WTC11 (cell line): Measurements from ENCODE around the gene STAP2. TPM values are rescaled to one million over a fixed set of nuclear protein-coding genes. Genes with fewer than 3 reads are reported as not detected.

Experiments
- ATAC-seq: fragments of 200-7000 bp; cut with Tn5 transposase; 2 replicates; pipeline ENCODE4 v1.10.0; 2021; ENCODE audit warnings: mild to moderate bottlenecking, moderate library complexity
- CTCF ChIA-PET: fragments of 300-600 bp; sonication (Branson Sonifier 250); formaldehyde crosslinking; loops from one replicate; lab custom pipeline; 2021; ENCODE audit warnings: antibody characterized with exemption; lab: Charles Lee
- POLR2A ChIA-PET: fragments of 350-600 bp; sonication (Branson Sonifier 250); formaldehyde crosslinking; loops from one replicate; lab custom pipeline; 2021; ENCODE audit warnings: antibody characterized with exemption; lab: Charles Lee
- DNase-seq: peaks from one replicate; pipeline ENCODE4 v3.0.0; 2021; ENCODE audit warnings: low spot score
- H3K27ac Mint-ChIP-seq: 2 replicates; pipeline ENCODE4 v1.8.0; 2021; ENCODE audit warnings: mixed read lengths
- H3K27me3 Mint-ChIP-seq: 2 replicates; pipeline ENCODE4 v1.8.0; 2021; ENCODE audit warnings: low read depth, mild to moderate bottlenecking, moderate library complexity, mixed read lengths
- H3K36me3 Mint-ChIP-seq: 2 replicates; pipeline ENCODE4 v1.8.0; 2021; ENCODE audit warnings: mixed read lengths
- H3K4me1 Mint-ChIP-seq: 2 replicates; pipeline ENCODE4 v1.8.0; 2022; ENCODE audit warnings: mixed read lengths
- H3K4me3 Mint-ChIP-seq: 2 replicates; pipeline ENCODE4 v1.8.0; 2021; ENCODE audit warnings: mild to moderate bottlenecking, moderate library complexity, mixed read lengths
- H3K9me3 Mint-ChIP-seq: 2 replicates; pipeline ENCODE4 v1.8.0; 2021; ENCODE audit warnings: mixed read lengths
- AR ChIP-seq: fragments of 250-450 bp; sonication (Bioruptor Pico); IDR thresholded peaks from 2 replicates; pipeline ENCODE4 v1.9.0; 2021; ENCODE audit warnings: mild to moderate bottlenecking
- ATF3 ChIP-seq: sonication (generic); formaldehyde crosslinking; conservative IDR thresholded peaks from 2 replicates; pipeline ENCODE4 v1.8.1; 2022; ENCODE audit warnings: mild to moderate bottlenecking, missing genetic modification reagents
- E2F4 ChIP-seq: sonication (generic); formaldehyde crosslinking; IDR thresholded peaks from 2 replicates; pipeline ENCODE4 v1.8.1; 2022; ENCODE audit warnings: low read depth, mild to moderate bottlenecking, moderate library complexity, missing genetic modification reagents, borderline replicate concordance
- E2F5 ChIP-seq: sonication (generic); formaldehyde crosslinking; IDR thresholded peaks from 2 replicates; pipeline ENCODE4 v1.8.1; 2022; ENCODE audit warnings: mild to moderate bottlenecking, moderate library complexity, missing genetic modification reagents
- GTF2I ChIP-seq: fragments of 250-450 bp; sonication (Bioruptor Pico); conservative IDR thresholded peaks from 2 replicates; pipeline ENCODE4 v1.4.0; 2021; ENCODE audit warnings: mild to moderate bottlenecking
- IRF1 ChIP-seq: sonication (generic); formaldehyde crosslinking; IDR thresholded peaks from 2 replicates; pipeline ENCODE4 v1.8.0; 2023; ENCODE audit warnings: missing genetic modification reagents
- IRF2 ChIP-seq: sonication (generic); formaldehyde crosslinking; IDR thresholded peaks from 2 replicates; pipeline ENCODE4 v1.8.0; 2022; ENCODE audit warnings: low read depth, missing genetic modification reagents, borderline replicate concordance
- KAT7 ChIP-seq: sonication (generic); formaldehyde crosslinking; IDR thresholded peaks from 2 replicates; pipeline ENCODE4 v1.8.1; 2023; ENCODE audit warnings: missing genetic modification reagents, mild to moderate bottlenecking, borderline replicate concordance
- NR3C1 ChIP-seq: sonication (generic); formaldehyde crosslinking; conservative IDR thresholded peaks from 2 replicates; pipeline ENCODE4 v1.8.1; 2023; ENCODE audit warnings: low read depth, mild to moderate bottlenecking, missing genetic modification reagents
- RORB ChIP-seq: fragments of 250-450 bp; sonication (Bioruptor Pico); IDR thresholded peaks from 2 replicates; pipeline ENCODE4 v1.9.0; 2021; ENCODE audit warnings: mild to moderate bottlenecking
- SP1 ChIP-seq: sonication (generic); formaldehyde crosslinking; conservative IDR thresholded peaks from 2 replicates; pipeline ENCODE4 v1.8.1; 2022; ENCODE audit warnings: missing genetic modification reagents
- TEAD1 ChIP-seq: sonication (generic); formaldehyde crosslinking; IDR thresholded peaks from 2 replicates; pipeline ENCODE4 v1.8.0; 2022; ENCODE audit warnings: mild to moderate bottlenecking, missing genetic modification reagents
- TP53 ChIP-seq: sonication (generic); formaldehyde crosslinking; IDR thresholded peaks from 2 replicates; pipeline ENCODE4 v1.8.1; 2023; ENCODE audit warnings: mild to moderate bottlenecking, missing genetic modification reagents
- ZMAT4 ChIP-seq: fragments of 250-450 bp; sonication (Bioruptor Pico); IDR thresholded peaks from 2 replicates; pipeline ENCODE4 v1.9.0; 2021; ENCODE audit warnings: mild to moderate bottlenecking
- ZNF121 ChIP-seq: sonication (generic); formaldehyde crosslinking; IDR thresholded peaks from 2 replicates; pipeline ENCODE4 v1.8.0; 2023; ENCODE audit warnings: missing genetic modification reagents
- ZNF263 ChIP-seq: sonication (generic); formaldehyde crosslinking; IDR thresholded peaks from 2 replicates; pipeline ENCODE4 v1.8.1; 2022; ENCODE audit warnings: low read depth, mild to moderate bottlenecking, moderate library complexity, missing genetic modification reagents
- ZNF512 ChIP-seq: sonication (generic); formaldehyde crosslinking; IDR thresholded peaks from 2 replicates; pipeline ENCODE4 v1.8.1; 2022; ENCODE audit warnings: missing genetic modification reagents, borderline replicate concordance
- total RNA-seq: library from RNA; stranded (reverse); gene quantifications from 3 replicates; pipeline ENCODE4 v1.2.3, GENCODE V29; 2021

The STAP2 gene
- total RNA-seq, 1 experiment from 2014 or later: 18.2 TPM

- no peak for TF ChIP-seq NR3C1 (CRISPR knock-in tag)
- TF ChIP-seq SP1: no peak
- TF ChIP-seq IRF2: no peak
- TF ChIP-seq AR (CRISPR knock-in tag): no peak
Measured at GRCh38 chr19:4380254-4380727, 41.7 kb upstream of the STAP2 start (continued).

GRCh38 chr19:4379383-4380253, 41.0 kb upstream of the STAP2 start:
- no peaks in the 10 kb centered on the region for H3K27me3 Mint-ChIP-seq
- peak overlapping the region; percentile 89 for H3K27ac Mint-ChIP-seq
- H3K4me3 Mint-ChIP-seq: no peak overlapping the region
- no peaks in the 10 kb centered on the region for H3K9me3 Mint-ChIP-seq
- ATAC-seq: no peak
- POLR2A ChIA-PET: no interaction called here
- TF ChIP-seq ZMAT4 (CRISPR knock-in tag): no peak
- TF ChIP-seq SP1: no peak
- TF ChIP-seq TP53 (CRISPR knock-in tag): no peak
- TF ChIP-seq E2F5 (CRISPR knock-in tag): no peak
- TF ChIP-seq RORB (CRISPR knock-in tag): no peak
- no peak for TF ChIP-seq ATF3 (CRISPR knock-in tag)
- TF ChIP-seq TEAD1: no peak
- no peak for TF ChIP-seq AR (CRISPR knock-in tag)
- no peak for TF ChIP-seq KAT7 (CRISPR knock-in tag)
- no peak for TF ChIP-seq ZNF121 (CRISPR knock-in tag)
- TF ChIP-seq GTF2I (CRISPR knock-in tag): no peak
- TF ChIP-seq, all 79 proteins: peak for 0
- peaks cover 45% of the 10 kb centered on the region for H3K4me1 Mint-ChIP-seq
- CTCF ChIA-PET: interaction anchor here (0.9 kb wide), 1 partner anchor 20 kb away, joined by 3 read pairs; the partner anchor contains the start of gene SH3GL1
- no peaks in the 10 kb centered on the region for H3K36me3 Mint-ChIP-seq
- no peak for DNase-seq

- no peaks in the 10 kb centered on the region for H3K36me3 Mint-ChIP-seq
- ChIA-PET CTCF (no interaction called here), POLR2A (no interaction called here)
- no peaks in the 10 kb centered on the region for H3K27me3 Mint-ChIP-seq
- DNase-seq: no peak
- peaks cover 48% of the 10 kb centered on the region for H3K4me1 Mint-ChIP-seq
- no peaks in the 10 kb centered on the region for H3K9me3 Mint-ChIP-seq
- H3K4me3 Mint-ChIP-seq: no peak overlapping the region
- H3K27ac Mint-ChIP-seq: peak overlapping the region; percentile 86; the same call in 1 of the 2 replicates
- no peak for ATAC-seq
- TF ChIP-seq IRF1 (CRISPR knock-in tag) (no peak), RORB (CRISPR knock-in tag) (no peak), ZNF512 (CRISPR knock-in tag) (no peak), E2F4 (no peak), ZNF263 (no peak), IRF2 (no peak), AR (CRISPR knock-in tag) (no peak)
Measured at GRCh38 chr19:4378886-4379285, 40.3 kb upstream of the STAP2 start.
